ENCODE measurements around the gene IFI6.
A peak's percentile ranks its signal among the peaks of the same experiment; 100 is the strongest.

DNA sequence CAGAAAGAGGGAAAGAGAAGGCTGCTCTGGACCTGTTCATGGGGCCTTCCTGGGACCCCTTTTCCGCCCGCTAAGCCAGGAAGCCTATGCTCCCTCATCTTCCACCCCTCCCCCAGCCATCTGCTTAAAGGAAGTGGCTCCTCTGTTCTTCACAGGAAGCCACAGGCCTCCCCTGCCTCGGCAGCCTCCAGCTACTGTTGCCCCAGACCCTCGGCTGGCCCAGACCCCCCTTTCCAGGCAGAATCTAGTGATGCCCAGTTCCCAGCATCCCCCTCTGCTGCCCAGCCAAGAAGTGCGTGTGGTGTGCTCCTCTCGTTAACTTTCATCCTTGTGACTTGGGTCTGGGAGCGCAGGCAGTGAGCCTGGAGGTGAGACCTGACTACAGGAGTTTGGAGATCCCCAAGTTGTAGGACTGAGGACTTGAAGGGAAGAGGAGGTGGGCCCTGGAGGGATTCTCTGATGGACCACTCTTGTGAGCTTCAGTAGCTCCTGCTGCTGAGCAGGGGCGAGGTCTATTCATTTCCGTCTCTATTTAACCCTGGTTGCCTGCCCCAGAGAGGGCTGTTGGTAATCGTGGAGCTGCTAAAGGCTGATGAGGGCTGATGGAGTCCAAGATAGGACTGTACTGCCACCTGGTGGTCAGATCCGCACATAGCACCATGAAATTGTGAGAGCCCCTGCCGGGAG is 9.1 kb downstream of the IFI6 start:
- TF ChIP-seq, protein P1, sequence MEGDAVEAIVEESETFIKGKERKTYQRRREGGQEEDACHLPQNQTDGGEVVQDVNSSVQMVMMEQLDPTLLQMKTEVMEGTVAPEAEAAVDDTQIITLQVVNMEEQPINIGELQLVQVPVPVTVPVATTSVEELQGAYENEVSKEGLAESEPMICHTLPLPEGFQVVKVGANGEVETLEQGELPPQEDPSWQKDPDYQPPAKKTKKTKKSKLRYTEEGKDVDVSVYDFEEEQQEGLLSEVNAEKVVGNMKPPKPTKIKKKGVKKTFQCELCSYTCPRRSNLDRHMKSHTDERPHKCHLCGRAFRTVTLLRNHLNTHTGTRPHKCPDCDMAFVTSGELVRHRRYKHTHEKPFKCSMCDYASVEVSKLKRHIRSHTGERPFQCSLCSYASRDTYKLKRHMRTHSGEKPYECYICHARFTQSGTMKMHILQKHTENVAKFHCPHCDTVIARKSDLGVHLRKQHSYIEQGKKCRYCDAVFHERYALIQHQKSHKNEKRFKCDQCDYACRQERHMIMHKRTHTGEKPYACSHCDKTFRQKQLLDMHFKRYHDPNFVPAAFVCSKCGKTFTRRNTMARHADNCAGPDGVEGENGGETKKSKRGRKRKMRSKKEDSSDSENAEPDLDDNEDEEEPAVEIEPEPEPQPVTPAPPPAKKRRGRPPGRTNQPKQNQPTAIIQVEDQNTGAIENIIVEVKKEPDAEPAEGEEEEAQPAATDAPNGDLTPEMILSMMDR (IDR thresholded peaks at IDR 0.05; ENCODE audit: insufficient read depth, low read depth, low read length): peak; percentile 82
- no peak for TF ChIP-seq EZH2 (IDR thresholded peaks at IDR 0.05; ENCODE audit: insufficient read depth, low read length)
